Ishikawa (cell line): Measurements from ENCODE around the gene ADCY1.

Experiments
- EP300 ChIP-seq: IDR thresholded peaks from 2 replicates; pipeline ENCODE4 v1.6.1; 2012; ENCODE audit warnings: borderline replicate concordance
- RAD21 ChIP-seq: IDR thresholded peaks from 2 replicates; pipeline ENCODE4 v1.6.1; 2012; ENCODE audit warnings: low read depth
- REST ChIP-seq: IDR thresholded peaks from 2 replicates; pipeline ENCODE4 v1.6.1; 2012; ENCODE audit warnings: low read depth, mild to moderate bottlenecking
- ZBTB7A ChIP-seq: IDR thresholded peaks from 2 replicates; pipeline ENCODE4 v1.6.1; 2012; ENCODE audit warnings: low read depth

- TF ChIP-seq REST (no peak), RAD21 (no peak), EP300 (no peak), ZBTB7A (no peak)
These were observed 122.3 kb downstream of the ADCY1 start for GRCh38 chr7:45696476-45696875.
